ENCODE data around the gene SEMA3A. TPM values are rescaled to one million over a fixed set of nuclear protein-coding genes. Genes with fewer than 3 reads are reported as not detected.

The SEMA3A gene
- total RNA-seq, 1 experiment from 2014 or later: 43.3 TPM

- DNase-seq (ENCODE audit: low read depth, low spot score) (no peak), ATAC-seq (no peak)
- CTCF ChIA-PET: no interaction called here
- no peaks in the 10 kb centered on the region; the same call in 1 of the 2 replicates for H3K36me3 ChIP-seq (ENCODE audit: control insufficient read depth, insufficient read depth, low read length)
- no TSS peak for BruUV-seq (replicated peaks)
- TF ChIP-seq, protein P1, sequence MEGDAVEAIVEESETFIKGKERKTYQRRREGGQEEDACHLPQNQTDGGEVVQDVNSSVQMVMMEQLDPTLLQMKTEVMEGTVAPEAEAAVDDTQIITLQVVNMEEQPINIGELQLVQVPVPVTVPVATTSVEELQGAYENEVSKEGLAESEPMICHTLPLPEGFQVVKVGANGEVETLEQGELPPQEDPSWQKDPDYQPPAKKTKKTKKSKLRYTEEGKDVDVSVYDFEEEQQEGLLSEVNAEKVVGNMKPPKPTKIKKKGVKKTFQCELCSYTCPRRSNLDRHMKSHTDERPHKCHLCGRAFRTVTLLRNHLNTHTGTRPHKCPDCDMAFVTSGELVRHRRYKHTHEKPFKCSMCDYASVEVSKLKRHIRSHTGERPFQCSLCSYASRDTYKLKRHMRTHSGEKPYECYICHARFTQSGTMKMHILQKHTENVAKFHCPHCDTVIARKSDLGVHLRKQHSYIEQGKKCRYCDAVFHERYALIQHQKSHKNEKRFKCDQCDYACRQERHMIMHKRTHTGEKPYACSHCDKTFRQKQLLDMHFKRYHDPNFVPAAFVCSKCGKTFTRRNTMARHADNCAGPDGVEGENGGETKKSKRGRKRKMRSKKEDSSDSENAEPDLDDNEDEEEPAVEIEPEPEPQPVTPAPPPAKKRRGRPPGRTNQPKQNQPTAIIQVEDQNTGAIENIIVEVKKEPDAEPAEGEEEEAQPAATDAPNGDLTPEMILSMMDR (IDR thresholded peaks at IDR 0.05): no peak
- TF ChIP-seq TCF7L2 (IDR thresholded peaks at IDR 0.05; ENCODE audit: low read depth, low read length) (no peak), POLR2AphosphoS5 (IDR thresholded peaks at IDR 0.05; ENCODE audit: low read depth, low read length) (no peak), SIN3A (IDR thresholded peaks at IDR 0.05; ENCODE audit: borderline replicate concordance, insufficient read depth, low read depth, low read length) (no peak)
- TF ChIP-seq, protein P2, sequence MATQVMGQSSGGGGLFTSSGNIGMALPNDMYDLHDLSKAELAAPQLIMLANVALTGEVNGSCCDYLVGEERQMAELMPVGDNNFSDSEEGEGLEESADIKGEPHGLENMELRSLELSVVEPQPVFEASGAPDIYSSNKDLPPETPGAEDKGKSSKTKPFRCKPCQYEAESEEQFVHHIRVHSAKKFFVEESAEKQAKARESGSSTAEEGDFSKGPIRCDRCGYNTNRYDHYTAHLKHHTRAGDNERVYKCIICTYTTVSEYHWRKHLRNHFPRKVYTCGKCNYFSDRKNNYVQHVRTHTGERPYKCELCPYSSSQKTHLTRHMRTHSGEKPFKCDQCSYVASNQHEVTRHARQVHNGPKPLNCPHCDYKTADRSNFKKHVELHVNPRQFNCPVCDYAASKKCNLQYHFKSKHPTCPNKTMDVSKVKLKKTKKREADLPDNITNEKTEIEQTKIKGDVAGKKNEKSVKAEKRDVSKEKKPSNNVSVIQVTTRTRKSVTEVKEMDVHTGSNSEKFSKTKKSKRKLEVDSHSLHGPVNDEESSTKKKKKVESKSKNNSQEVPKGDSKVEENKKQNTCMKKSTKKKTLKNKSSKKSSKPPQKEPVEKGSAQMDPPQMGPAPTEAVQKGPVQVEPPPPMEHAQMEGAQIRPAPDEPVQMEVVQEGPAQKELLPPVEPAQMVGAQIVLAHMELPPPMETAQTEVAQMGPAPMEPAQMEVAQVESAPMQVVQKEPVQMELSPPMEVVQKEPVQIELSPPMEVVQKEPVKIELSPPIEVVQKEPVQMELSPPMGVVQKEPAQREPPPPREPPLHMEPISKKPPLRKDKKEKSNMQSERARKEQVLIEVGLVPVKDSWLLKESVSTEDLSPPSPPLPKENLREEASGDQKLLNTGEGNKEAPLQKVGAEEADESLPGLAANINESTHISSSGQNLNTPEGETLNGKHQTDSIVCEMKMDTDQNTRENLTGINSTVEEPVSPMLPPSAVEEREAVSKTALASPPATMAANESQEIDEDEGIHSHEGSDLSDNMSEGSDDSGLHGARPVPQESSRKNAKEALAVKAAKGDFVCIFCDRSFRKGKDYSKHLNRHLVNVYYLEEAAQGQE (IDR thresholded peaks at IDR 0.05; ENCODE audit: insufficient read depth in 1 of 2, low read depth in 2 of 2, low read length in 1 of 2): no peak
- peaks cover 8% of the 10 kb centered on the region; the same call in 1 of the 2 replicates for H3K9me3 ChIP-seq (ENCODE audit: control insufficient read depth, insufficient read depth, low read depth, low read length)
- no peak overlapping the region; the same call in 1 of the 2 replicates for H3K27ac ChIP-seq (ENCODE audit: low read length)
- POLR2A ChIA-PET: interaction anchor here (0.6 kb wide), 1 partner anchor 8 kb away, joined by 4 read pairs; no protein-coding TSS in a partner anchor
- in situ Hi-C loops (cut with HindIII; ENCODE audit: low pct_unique_long_range_greater_than_20kb, low sequenced_read_pairs): no loop called here
- no peaks in the 10 kb centered on the region for H3K4me1 ChIP-seq (ENCODE audit: control insufficient read depth, insufficient read depth, low read length)
- intact Hi-C loops (cut with micrococcal nuclease; ENCODE audit: unreplicated experiment): no loop called here
- no peaks in the 10 kb centered on the region for H3K27me3 ChIP-seq (ENCODE audit: control insufficient read depth, insufficient read depth, low read length)
- no peak overlapping the region for H3K4me3 ChIP-seq (ENCODE audit: low read depth in 2 of 2, low read length in 2 of 2)
Measured at GRCh38 chr7:84170646-84171045, 23.9 kb downstream of the SEMA3A start.

- TF ChIP-seq, protein P2 (IDR thresholded peaks at IDR 0.05; ENCODE audit: insufficient read depth in 1 of 2, low read depth in 2 of 2, low read length in 1 of 2): no peak
- TF ChIP-seq, protein P1 (IDR thresholded peaks at IDR 0.05): no peak
- Histone ChIP-seq H3K27ac (ENCODE audit: low read length) (peak overlapping the region; percentile 60), H3K4me1 (ENCODE audit: control insufficient read depth, insufficient read depth, low read length) (peaks cover 13% of the 10 kb centered on the region; the same call in 1 of the 2 replicates), H3K9me3 (ENCODE audit: control insufficient read depth, insufficient read depth, low read depth, low read length) (no peaks in the 10 kb centered on the region), H3K36me3 (ENCODE audit: control insufficient read depth, insufficient read depth, low read length) (no peaks in the 10 kb centered on the region), H3K4me3 (ENCODE audit: low read depth in 2 of 2, low read length in 2 of 2) (no peak overlapping the region), H3K27me3 (ENCODE audit: control insufficient read depth, insufficient read depth, low read length) (no peaks in the 10 kb centered on the region)
- ATAC-seq: peak; percentile 70
- no TSS peak for BruUV-seq (replicated peaks)
- POLR2A ChIA-PET: interaction anchor here (0.6 to 0.7 kb wide), 2 partner anchors 8 to 12 kb away, joined by 3 to 4 read pairs; no protein-coding TSS in a partner anchor
- in situ Hi-C loops (cut with HindIII; ENCODE audit: low pct_unique_long_range_greater_than_20kb, low sequenced_read_pairs): no loop called here
- intact Hi-C loops (cut with micrococcal nuclease; ENCODE audit: unreplicated experiment): no loop called here
- DNase-seq (ENCODE audit: low read depth, low spot score): no peak
- CTCF ChIA-PET: no interaction called here
Measured at GRCh38 chr7:84162584-84162983, 32.0 kb downstream of the SEMA3A start.

Measured in Panc1 (cell line).